Stimulated activated CD4-positive, alpha-beta T cell treated with anti-CD3 and anti-CD28 coated beads, Interleukin-12 subunit alpha, Interleukin-12 subunit beta, amount 100 ng/mL, for 24 hours (primary cell): ENCODE data around the gene TMEM17.
"Not testable (repeated sequence)": the region's sequence is repeated elsewhere in the genome, so short reads cannot be mapped to it uniquely, and the experiment has no call there.

ENCODE experiments used
- DNase-seq, 2 experiments: peaks; one replicate each; pipeline ENCODE4 v3.0.0-alpha.2; 2020; ENCODE audit warnings: low read depth in 2 of 2

Gene TMEM17, protein sequence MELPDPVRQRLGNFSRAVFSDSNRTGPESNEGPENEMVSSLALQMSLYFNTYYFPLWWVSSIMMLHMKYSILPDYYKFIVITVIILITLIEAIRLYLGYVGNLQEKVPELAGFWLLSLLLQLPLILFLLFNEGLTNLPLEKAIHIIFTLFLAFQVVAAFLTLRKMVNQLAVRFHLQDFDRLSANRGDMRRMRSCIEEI

DNA sequence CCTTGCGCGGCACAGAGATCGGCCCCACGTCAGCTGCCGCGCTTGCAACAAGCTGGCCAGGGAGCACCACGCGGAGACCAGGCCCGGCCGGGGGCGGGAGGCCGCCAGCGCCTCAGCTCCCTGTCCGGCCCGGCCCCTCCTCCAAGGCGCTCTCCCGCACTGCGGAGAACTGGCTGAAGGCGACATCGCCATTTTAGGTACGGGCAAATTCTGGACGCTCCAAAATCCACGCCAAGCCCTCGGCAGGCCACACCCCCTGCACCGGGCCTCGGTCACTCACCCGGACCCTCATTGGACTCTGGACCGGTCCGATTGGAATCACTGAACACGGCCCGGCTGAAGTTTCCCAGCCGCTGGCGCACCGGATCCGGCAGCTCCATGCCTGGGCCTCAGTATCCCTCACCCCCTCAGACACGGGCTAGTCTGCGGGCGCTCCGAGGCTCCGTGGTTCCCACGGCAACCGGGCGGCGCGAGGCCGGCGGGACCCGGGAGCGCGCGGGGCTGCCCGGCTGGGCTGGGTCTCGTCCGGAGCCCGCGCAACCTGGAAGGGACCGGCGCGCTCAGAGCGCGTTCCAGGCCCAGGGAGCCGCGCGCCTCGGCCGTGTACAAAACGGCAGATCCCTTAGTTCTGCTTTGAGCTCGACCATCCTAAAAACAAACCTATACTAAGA is at the start of gene TMEM17:
TMEM17 (minus strand) TSS at position 446 of the 671 bp plus-strand sequence; CDS start at position 380, 66 bp downstream.
- DNase-seq = peak in 1 of 2 experiments; percentile 53

DNA sequence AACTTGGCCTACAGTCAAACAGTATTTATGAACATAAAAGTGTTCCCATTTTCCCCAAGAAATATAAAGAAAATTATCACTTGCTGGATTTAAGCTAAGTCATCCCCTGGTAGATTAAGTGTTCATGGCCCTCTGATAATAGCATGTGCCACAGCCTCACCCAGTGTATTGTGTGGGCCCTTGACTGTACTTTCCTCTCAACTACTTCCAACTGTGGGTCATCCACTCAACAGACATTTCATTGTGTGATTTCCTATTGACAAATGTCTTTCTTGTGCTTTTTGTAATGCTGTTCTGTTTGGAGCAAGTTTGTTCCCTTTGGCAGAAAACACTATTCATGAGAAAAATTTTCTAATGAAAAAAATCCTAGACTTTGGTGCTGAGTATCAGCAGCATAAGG is 48.4 kb upstream of the TMEM17 start:
- DNase-seq = no peak

DNA sequence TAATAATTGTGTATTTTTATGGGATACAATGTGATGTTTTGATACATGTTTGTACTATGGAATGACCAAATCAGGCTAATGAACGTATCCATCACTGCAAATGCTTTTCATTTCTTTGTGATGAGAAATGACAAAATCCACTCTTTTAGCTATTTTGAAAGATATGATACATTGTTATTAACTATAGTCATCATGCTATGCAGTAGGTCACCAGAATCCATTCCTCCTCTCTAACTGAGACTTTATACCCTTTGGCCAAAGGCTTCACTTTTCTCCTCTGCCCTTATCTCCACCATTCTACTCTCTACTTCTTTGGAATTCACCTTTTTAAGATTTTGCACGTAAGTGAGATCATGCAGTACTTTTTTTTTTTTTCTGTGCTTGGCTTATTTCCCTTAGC is 44.5 kb upstream of the TMEM17 start:
- no peak for DNase-seq

DNA sequence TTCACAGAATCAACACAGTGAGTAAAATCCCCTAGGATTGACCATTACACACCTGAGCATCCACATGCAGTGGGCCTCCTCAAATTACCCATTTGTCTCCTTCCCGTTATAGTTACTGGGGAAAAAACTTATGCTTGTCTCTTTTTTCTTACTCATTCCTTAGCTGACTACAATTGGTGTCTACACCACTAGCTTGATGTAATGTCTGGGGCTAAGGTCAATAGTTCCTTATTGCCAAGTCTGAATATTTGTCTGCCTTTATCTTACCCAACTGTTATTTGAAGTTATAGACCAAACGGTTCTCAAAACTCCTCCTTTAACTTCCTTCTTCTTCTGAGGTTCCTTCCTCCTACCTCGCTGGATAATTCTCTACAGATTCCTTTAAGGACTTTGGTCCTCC is 41.9 kb upstream of the TMEM17 start:
- DNase-seq = no peak

DNA sequence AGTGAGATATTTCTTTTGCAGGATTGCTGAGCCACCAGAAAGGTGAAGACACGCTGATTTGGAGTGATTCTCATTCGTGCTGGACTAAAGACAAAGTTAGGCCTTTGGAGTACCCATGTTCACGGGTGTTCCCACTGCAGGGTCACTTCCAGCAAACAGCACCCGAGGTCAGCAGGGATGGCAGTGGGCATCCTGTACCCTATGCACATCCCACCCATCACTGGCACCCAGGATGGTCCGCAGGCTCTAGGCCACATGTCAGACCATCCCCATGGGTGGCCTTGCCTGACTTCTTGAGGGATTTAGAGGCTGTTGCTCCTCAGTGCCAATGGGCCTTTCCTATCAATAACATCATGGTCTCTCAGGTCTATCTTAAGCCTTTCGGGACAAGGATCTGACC is 39.3 kb upstream of the TMEM17 start:
- no peak for DNase-seq

DNA sequence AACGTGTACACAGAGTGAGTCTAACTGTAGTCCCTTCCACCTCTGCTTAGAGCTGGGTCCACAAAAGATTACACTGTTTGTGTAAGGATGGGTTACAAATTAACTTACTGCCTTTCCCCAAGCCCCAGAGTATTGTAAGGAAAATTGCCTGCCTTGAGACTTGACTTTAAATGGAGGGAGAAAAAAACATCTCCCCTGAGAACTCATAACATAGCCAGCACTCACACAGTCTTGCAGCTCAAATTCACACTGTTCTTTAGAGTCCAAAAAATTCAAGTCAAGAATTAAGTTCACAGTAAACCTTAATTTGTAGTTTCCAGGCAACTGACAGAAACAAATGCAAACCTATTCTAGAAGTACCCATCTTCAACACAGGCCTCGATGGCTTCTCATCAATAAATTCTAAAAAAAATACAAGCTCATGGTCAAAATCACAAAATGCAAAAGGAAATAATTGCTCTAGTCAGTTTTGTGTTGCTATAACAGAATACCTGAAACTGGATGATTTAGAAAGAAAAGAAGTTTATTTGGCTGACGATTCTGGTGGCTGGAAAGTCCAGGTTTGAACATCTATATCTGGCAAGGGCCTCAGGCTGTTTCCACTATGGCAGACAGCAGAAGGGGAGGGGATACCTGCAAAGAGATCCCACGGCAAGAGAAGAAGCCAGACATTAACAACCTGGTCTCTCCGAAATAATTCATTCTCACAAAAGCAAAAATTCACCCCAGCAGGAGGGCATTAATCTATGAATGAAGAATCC is 34.6 kb upstream of the TMEM17 start:
- DNase-seq = no peak

DNA sequence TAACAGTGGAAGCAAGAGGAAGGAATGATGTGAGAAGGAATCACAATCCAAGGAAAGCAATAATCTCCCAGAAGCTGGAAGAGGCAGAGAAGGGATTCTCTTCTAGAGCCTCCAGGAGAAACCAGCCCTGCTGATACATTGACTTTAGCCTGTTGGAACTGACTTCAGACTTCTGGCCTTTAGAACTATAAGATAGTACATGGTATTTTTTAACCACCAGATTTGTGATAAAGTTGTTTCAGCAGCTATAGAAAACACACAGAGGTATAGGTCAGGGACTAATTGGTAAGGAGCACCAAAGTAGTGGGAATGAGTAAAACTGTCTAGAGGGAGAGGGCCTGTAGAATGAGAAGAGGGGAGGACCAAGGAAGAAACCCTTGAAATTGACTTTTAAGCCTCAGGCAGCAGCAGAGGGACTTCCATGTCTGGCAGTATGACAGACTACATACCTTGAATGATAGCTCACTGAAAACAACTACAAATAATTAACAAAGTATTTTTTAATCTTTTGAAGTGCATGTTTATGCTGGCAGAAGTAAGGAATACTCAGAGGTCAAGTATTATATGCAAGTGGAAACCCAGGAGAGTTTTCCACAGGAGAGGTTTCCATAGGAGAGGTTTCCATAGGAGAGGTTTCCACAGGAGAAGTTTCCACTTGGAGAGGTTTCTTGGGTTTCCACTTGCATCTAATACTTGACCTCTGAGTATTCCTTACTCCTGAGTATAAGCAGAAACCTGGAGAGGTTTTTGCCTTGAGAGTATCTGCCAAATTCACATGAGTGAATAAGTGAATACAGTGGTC is 33.8 kb upstream of the TMEM17 start:
- no peak for DNase-seq

DNA sequence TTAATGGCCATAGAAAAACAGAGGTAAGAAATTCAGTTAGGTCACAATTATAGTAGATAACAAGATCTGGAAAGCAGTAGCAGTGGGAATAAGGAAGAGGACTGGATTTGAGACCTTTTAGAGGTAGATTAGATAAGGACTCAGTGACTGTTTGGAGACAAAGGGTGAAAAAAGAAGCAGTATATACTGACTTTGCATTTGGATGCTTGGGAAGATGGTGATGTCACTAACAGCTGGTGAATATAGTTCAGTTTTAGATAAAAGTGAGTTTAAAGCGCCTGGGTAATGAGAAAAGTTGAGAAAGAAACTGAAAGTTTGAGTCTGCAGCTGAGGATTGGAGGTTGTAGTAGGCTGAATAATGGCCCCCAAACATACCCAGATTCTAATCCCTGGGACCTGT is 32.8 kb upstream of the TMEM17 start:
- no peak for DNase-seq

DNA sequence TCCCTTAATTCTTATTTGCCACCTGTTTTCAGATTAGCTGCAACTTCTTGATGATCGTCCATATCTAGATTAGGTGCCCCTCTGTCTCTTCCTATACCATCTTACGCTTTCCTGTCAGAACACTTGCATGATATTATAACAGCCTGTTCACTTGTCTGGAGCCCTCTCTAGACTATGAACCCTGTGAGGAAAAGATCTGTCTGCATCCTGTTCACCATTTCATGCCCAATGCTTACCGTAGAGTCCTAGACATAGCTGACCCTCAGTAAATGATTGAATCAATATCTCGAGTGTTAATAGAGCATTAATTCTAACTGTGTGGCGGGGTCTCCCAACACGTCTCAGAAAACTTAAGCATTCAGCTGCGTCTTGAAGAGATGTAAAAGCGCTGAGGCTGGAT is 31.8 kb upstream of the TMEM17 start:
- no peak for DNase-seq

DNA sequence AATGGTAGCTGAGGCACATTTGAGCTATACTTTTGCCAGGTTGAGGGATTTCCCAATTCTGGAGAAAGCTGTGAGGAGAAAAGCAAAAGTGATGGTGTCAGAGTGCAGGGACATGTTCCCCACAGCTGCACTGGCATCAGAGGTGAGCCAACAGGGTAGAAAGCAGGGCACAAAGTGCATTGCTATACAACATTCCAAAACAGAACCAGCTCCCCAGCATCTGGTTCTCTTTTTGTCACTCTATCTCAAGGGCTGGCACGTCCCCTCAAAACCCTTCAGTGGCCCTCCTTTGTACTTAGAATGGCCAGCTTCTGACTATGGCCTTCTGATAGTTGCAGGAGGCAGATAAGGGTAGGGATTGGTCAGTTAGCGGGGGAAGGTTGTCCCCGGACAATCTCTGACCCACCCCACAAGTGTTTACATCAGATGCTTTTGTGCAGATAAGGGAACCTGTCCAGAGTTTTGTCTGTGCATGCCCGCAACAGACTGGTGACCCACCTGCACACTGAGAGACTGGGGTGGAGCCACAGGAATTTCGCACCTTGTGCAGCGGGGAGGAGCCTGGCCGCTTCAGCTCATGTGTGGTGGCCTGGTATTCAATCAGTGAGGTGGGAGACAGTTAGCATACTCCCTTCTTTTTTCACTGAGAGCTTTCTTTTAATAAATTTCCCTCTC is 31.0 kb upstream of the TMEM17 start:
- DNase-seq = no peak

DNA sequence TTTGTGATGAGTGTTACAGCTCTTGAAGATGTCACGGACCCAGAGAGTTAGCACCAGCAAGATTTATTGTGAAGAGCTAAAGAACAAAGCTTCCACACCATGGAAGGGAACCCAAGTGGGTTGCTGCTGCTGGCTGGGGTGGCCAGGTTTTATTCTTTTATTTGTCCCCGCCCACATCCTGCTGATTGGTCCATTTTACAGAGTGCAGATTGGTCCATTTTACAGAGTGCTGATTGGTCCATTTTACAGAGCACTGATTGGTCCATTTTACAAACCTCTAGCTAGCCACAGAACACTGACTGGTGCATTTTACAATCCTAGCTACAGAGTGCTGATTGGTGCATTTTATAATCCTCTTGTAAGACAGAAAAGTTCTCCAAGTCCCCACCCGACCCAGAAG is 29.5 kb upstream of the TMEM17 start:
- not testable (repeated sequence) for DNase-seq

DNA sequence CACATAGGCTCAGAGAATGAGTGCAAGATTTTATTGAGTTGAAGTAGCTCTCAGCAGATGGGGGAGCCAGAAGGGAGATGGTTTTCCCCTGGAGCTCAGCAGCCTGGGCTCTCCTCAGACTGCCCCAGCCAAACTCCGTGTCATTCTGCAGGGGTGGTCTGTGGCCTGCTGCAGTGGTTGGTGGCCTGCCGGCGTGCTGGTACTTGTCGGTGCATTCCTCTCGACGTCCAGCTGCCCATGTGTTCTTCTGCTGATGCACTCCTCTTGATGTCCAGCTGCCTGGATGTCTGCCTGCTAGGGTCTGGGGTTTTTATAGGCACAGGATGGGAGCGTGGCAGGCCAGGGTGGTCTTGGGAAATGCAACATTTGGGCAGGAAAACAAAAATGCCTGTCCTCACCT is 25.6 kb upstream of the TMEM17 start:
- no peak for DNase-seq

DNA sequence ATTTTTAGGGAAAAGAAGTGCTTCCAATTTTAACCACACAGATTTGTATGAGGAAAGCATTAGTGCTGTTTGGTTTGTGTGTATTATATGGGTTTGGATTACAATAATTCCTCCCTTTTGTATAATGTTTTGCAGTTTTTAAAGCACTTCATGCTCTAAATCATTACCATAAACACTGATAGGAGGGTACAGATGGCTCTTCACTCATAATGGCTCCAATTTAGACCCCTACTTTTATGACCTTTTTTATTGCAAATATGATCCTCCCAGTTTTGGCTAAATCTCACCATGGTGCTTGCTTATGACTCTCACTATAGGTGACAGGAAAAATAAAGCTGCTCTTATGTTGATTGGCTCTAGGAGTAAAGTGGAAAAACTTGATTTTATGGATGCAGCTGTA is 23.8 kb upstream of the TMEM17 start:
- DNase-seq = no peak

DNA sequence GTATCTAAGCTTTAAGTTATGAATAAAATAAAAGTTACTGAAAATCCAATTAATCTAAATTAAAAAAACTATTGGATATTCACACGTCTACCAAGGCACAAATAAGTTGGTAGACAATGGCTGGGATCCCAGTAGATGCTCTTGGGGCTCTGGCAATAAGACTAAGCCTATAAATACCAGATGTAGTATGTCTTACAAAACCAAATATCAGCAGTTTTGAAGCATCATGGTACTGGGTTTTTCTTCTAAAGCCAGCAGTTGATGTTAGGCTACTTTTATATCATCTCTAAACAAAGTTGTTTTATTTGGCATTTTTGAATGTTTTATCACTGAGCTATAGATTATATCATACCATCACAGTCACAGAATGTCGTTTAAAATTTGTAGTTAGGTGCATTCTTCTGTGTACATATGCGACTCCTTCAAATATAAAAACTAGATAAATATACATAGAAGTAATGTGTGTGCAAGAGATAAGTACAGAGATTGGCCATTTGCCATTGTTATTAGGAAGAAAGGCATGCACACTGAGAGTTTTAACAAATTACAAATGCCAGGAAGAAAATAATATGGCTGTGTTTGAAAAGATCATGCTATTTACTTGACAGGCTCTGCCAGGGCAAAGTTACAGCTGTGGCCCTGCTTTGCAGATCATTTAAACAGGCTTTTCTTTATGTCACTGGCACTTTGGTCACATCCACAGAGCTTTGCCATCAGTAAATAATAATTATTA is 21.6 kb upstream of the TMEM17 start:
- DNase-seq = no peak

DNA sequence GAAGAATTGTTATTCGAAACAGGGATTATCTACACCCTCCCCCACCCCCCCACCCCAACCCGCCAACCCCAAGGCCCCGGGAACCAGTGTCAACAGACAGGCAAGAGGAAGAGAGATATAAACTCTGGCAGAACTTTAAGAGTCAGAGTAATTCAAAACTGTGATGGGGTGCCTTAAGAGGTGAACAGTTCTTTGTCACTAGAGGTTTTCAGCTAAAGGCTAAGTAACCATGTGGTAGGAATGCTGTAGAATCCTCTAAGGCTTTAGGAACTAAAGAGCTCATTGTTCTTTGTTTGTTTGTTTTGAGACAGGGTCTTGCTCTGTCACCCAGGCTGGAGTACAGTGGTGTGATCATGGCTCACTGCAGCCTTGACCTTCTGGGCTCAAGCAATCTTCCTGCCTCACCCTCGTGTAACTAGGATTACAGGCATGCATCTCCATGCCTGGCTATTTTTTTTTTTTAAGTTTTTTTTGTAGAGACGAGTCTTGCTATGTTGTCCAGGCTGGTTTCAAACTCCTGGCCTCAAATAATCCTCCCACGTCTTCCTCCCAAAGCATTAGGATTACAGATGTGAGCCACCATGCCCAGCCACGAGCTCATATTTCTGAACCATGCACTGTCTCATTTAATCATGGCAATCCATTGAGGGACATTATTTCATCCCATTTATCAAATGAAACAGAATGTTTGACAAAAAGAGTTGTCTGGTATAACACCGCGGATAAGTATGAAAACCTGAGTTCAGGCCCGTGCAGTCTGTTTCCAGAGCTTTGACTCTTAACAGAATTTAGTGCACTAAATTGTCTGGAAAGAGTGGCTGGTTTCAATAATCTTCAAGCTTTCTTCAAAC is 20.8 kb upstream of the TMEM17 start:
- no peak for DNase-seq

DNA sequence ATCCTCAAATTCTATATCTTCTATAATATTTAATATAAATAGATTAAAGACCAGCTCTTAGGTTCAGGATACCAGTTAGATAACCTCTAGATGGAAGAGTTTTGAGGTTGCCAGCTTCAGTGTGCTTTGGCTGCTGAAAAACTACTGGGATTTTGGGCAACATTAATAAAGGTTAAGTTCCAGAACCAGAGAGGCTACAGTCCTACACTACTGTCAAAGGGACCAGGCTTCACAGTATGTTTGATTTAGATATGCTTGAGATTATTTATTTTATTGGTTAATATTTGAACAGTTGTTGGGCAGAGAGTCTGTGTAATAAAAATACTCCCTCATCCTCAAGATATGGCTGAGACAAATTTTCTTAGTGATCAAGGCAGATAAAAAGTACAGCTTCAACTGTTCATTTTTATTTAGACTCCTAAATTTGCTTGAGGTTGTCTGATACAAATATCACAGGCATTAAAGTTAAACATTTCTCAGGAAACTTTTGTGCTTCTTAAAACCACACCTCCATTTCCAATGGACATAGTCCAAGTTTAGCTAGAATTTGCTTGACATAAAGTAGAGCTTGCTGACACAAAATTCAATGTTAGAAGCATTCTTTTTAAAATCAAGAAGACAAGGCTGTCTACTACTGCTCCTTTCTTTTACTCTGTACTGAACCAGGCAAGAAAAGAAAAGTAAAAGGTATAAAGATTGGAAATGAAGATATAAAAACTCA is 19.7 kb upstream of the TMEM17 start:
- DNase-seq = no peak

DNA sequence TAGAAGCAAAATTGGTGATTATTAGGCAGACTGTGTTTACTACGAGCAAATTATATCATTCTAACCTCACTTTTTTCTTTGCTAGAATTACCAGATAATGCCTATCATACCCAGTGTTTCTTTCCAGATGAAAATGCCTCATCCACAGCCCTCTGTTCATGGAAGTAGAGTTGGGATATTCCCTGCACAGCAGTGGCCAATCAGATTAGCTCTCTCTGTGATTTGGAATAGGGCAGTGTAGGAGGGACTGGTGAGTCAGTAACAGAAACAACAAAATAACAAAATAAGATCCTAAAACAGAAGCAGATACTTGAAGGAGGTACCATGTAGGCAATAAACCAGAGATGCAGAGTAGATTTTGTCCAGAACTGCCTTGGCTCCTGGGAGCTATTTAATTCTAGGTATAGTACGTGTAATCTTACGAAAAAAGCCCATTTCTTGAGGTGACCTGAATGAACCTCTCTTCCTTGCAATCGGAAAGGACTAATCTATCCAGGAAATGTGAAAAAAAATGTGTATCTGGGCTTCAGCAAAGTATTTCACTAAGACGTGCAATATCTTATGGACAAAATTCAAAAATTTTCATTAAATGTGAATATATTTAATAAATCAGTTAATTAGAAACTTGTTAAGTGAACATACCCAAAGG is 18.4 kb upstream of the TMEM17 start:
- DNase-seq = no peak

DNA sequence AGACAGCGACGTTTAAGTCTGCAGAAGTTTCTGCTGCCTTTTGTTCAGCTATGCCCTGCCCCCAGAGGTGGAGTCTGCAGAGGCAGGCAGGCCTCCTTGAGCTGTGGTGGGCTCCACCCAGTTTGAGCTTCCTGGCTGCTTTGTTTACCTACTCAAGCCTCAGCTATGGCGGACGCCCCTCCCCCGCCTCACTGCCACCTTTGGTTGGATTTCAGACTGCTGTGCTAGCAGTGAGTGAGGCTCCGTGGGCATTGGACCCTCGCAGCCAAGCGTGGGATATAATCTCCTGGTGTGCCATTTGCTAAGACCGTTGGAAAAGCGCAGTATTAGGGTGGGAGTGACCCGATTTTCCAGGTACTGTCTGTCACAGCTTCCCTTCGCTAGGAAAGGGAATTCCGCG is 15.1 kb upstream of the TMEM17 start:
- DNase-seq = not testable (repeated sequence)

DNA sequence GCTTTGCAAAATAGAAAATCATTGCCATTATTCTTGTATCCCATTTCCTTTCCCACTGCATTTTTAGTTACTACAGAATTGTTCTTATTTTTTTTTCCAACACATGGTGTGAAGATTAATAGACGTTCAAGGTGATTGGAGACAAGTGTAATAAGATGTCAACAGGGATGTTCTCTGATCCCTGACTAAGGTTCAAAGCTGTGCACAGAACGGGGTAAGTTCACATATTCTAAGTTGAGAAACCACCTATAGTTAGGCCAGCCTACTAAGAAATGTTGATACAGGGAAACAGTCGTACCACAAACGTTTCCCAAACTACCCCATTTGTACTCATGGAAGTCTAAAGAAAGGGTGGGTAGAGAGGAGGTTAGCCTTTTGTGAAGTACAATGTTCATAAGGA is 6.4 kb upstream of the TMEM17 start:
- no peak for DNase-seq
